ENCODE results near the gene STAG2.
"Not testable (repeated sequence)": the region's sequence is repeated elsewhere in the genome, so short reads cannot be mapped to it uniquely, and the experiment has no call there.

Gene STAG2

GRCh38 chrX:123961268-123962005 lies at the start of gene STAG2:
TSS of gene STAG2 (plus strand) at chrX:123961706. CDS start at chrX:124022628, 60,922 bp downstream.
- peak; percentile 73 for DNase-seq

- no peak for DNase-seq
Measured at GRCh38 chrX:123917069-123917468, 44.4 kb upstream of the STAG2 start.

- no peak for DNase-seq
Measured at GRCh38 chrX:123918106-123918721, 43.3 kb upstream of the STAG2 start.

- no peak for DNase-seq
Measured at GRCh38 chrX:123920105-123920785, 41.3 kb upstream of the STAG2 start.

- DNase-seq: no peak
Measured at GRCh38 chrX:123923211-123923610, 38.3 kb upstream of the STAG2 start.

- no peak for DNase-seq
Measured at GRCh38 chrX:123924186-123924585, 37.3 kb upstream of the STAG2 start.

- no peak for DNase-seq
Measured at GRCh38 chrX:123927845-123928244, 33.7 kb upstream of the STAG2 start.

GRCh38 chrX:123932055-123932454 lies 29.5 kb upstream of the STAG2 start:
- not testable (repeated sequence) for DNase-seq

- no peak for DNase-seq
Measured at GRCh38 chrX:123943074-123943473, 18.4 kb upstream of the STAG2 start.

GRCh38 chrX:123943488-123943887 lies 18.0 kb upstream of the STAG2 start:
- no peak for DNase-seq

- no peak for DNase-seq
Measured at GRCh38 chrX:123949846-123950245, 11.7 kb upstream of the STAG2 start.

- DNase-seq: no peak
Measured at GRCh38 chrX:123959281-123960063, 2.0 kb upstream of the STAG2 start.

GRCh38 chrX:123960956-123961267 lies 594 bp upstream of the STAG2 start:
- DNase-seq: no peak

- no peak for DNase-seq
Measured at GRCh38 chrX:123962006-123962467, 531 bp downstream of the STAG2 start.

GRCh38 chrX:123962794-123963373 lies 1.4 kb downstream of the STAG2 start:
- DNase-seq: peak; percentile 90

- no peak for DNase-seq
Measured at GRCh38 chrX:123964156-123964834, 2.8 kb downstream of the STAG2 start.

- no peak for DNase-seq
Measured at GRCh38 chrX:123965712-123966111, 4.2 kb downstream of the STAG2 start.

GRCh38 chrX:123967497-123967896 lies 6.0 kb downstream of the STAG2 start:
- no peak for DNase-seq

GRCh38 chrX:123968383-123969050 lies 7.0 kb downstream of the STAG2 start:
- DNase-seq: no peak

- no peak for DNase-seq
Measured at GRCh38 chrX:123971982-123972381, 10.5 kb downstream of the STAG2 start.

- no peak for DNase-seq
Measured at GRCh38 chrX:123973921-123974320, 12.4 kb downstream of the STAG2 start.

- DNase-seq: no peak
Measured at GRCh38 chrX:123975180-123975579, 13.7 kb downstream of the STAG2 start.

Data from CD4-positive, alpha-beta T cell treated with Interleukin-15 for 1 hour (primary cell).